Panc1 (cell line): ENCODE results near the gene DAB2IP. TPM values are rescaled to one million over a fixed set of nuclear protein-coding genes. Genes with fewer than 3 reads are reported as not detected.

Experiments
- ATAC-seq: fragments of 200-7000 bp; cut with Tn5 transposase; 2 replicates; pipeline ENCODE4 v1.9.1; 2020; ENCODE audit warnings: mild to moderate bottlenecking, moderate library complexity
- BruUV-seq: library from RNA; stranded (reverse); fragments of 400-500 nt; replicated peaks from 2 replicates; lab custom pipeline; 2021; lab: Mats Ljungman, UMichigan
- CTCF ChIA-PET: fragments of 300-600 bp; sonication (Branson Sonifier 250); formaldehyde crosslinking; loops from one replicate; lab custom pipeline; 2022; ENCODE audit warnings: antibody characterized with exemption; lab: Charles Lee
- POLR2A ChIA-PET: fragments of 300-600 bp; sonication (Branson Sonifier 250); formaldehyde crosslinking; loops from one replicate; lab custom pipeline; 2022; ENCODE audit warnings: antibody characterized with exemption; lab: Charles Lee
- DNase-seq: peaks from one replicate; pipeline ENCODE4 v3.0.0-alpha.2; 2010; ENCODE audit warnings: low read depth, low spot score
- H3K27ac ChIP-seq: 2 replicates; pipeline ENCODE4 v1.5.1; 2011; ENCODE audit warnings: mild to moderate bottlenecking, low read length, inconsistent platforms
- H3K27me3 ChIP-seq: fragments of 200-500 bp; sonication (Bioruptor generic); 2 replicates; pipeline ENCODE4 v1.6.0; 2014; ENCODE audit warnings: low read length, inconsistent platforms; ENCODE audit not compliant: control insufficient read depth, insufficient read depth
- H3K36me3 ChIP-seq: fragments of 200-500 bp; sonication (Bioruptor generic); 2 replicates; pipeline ENCODE4 v1.5.1; 2014; ENCODE audit warnings: inconsistent platforms, mild to moderate bottlenecking, low read length, moderate library complexity; ENCODE audit not compliant: control insufficient read depth, insufficient read depth
- H3K4me1 ChIP-seq: 2 replicates; pipeline ENCODE4 v1.5.1; 2011; ENCODE audit warnings: inconsistent platforms, mild to moderate bottlenecking, low read length, moderate library complexity; ENCODE audit not compliant: control insufficient read depth, insufficient read depth
- H3K4me3 ChIP-seq, 2 experiments: 2 replicates each; pipeline ENCODE4 v1.5.1; 2011 to 2012; ENCODE audit warnings: low read depth in 2 of 2, low read length in 2 of 2, mild to moderate bottlenecking in 2 of 2, inconsistent platforms in 1 of 2, moderate library complexity in 1 of 2
- H3K9me3 ChIP-seq: fragments of 200-500 bp; sonication (Bioruptor generic); 2 replicates; pipeline ENCODE4 v1.5.1; 2014; ENCODE audit warnings: low read depth, mild to moderate bottlenecking, inconsistent platforms, low read length, moderate library complexity; ENCODE audit not compliant: control insufficient read depth, insufficient read depth
- CTCF ChIP-seq: fragments of 450-650 bp; IDR thresholded peaks from 2 replicates; pipeline ENCODE4 v1.5.1; 2017; ENCODE audit warnings: mild to moderate bottlenecking
- POLR2AphosphoS5 ChIP-seq: IDR thresholded peaks from 2 replicates; pipeline ENCODE4 v1.6.1; 2012; ENCODE audit warnings: mild to moderate bottlenecking, low read depth, low read length, moderate library complexity
- REST ChIP-seq, 2 experiments: IDR thresholded peaks; 2 replicates each; pipeline ENCODE4 v1.6.1; 2011 to 2012; ENCODE audit warnings: low read depth in 2 of 2, control low read depth in 1 of 2, low read length in 1 of 2, mild to moderate bottlenecking in 1 of 2, moderate library complexity in 1 of 2; ENCODE audit not compliant: insufficient read depth in 1 of 2
- SIN3A ChIP-seq: IDR thresholded peaks from 2 replicates; pipeline ENCODE4 v1.6.1; 2012; ENCODE audit warnings: low read depth, mild to moderate bottlenecking, low read length, moderate library complexity, borderline replicate concordance; ENCODE audit not compliant: insufficient read depth
- TCF7L2 ChIP-seq: IDR thresholded peaks from 2 replicates; pipeline ENCODE4 v1.6.1; 2011; ENCODE audit warnings: mild to moderate bottlenecking, low read depth, low read length, inconsistent platforms
- in situ Hi-C: cut with HindIII; loops from 2 replicates; pipeline ENCODE4 v1.10.0; 2016; ENCODE audit warnings: low sequenced_read_pairs, low pct_unique_long_range_greater_than_20kb
- intact Hi-C: fragments of 100-400 bp; cut with micrococcal nuclease; formaldehyde crosslinking; loops from one replicate; pipeline ENCODE4 v1.10.0; 2022; ENCODE audit not compliant: unreplicated experiment
- total RNA-seq: library from RNA; stranded (reverse); gene quantifications from one replicate; pipeline ENCODE4 v1.2.1, GENCODE V29; 2021; ENCODE audit not compliant: unreplicated experiment

DAB2IP gene
- total RNA-seq, 1 experiment from 2014 or later: 18.4 TPM

- Histone ChIP-seq H3K9me3 (no peaks in the 10 kb centered on the region), H3K4me1 (no peaks in the 10 kb centered on the region), H3K36me3 (no peaks in the 10 kb centered on the region), H3K27me3 (no peaks in the 10 kb centered on the region), H3K27ac (no peak overlapping the region), H3K4me3 (no peak overlapping the region)
- intact Hi-C loops (no loop called here), in situ Hi-C loops (no loop called here)
- TF ChIP-seq TCF7L2 (no peak), REST (IDR thresholded peaks at IDR 0.05; ENCODE audit: insufficient read depth in 1 of 2, low read depth in 2 of 2, low read length in 1 of 2) (no peak), CTCF (no peak), POLR2AphosphoS5 (no peak), SIN3A (no peak)
- ATAC-seq (no peak), DNase-seq (no peak)
- ChIA-PET POLR2A (no interaction called here), CTCF (no interaction called here)
- BruUV-seq: no TSS peak
Measured at GRCh38 chr9:121820286-121821005, 169.0 kb downstream of the DAB2IP start.

DNA sequence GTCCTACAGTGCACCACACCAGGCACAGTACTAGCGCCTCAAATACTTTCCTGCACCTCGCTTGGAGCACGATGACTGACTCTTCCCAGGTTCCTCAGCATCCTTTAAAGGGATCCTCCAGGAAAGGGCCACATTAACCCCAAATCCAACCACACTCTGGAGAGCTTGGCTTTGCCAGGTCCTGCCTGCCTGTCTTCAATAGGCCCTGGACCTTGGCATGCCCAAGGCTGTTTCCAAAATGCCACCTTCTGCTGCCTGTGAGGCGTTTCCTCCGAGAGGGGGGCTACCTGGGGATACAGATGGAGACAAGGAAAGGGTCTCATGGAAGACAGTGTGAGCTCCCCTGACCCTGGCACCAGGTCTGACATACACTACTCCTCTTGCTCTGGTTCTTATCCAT, 169.9 kb downstream of the DAB2IP start:
- ChIA-PET POLR2A (no interaction called here), CTCF (no interaction called here)
- Histone ChIP-seq H3K27me3 (no peaks in the 10 kb centered on the region), H3K9me3 (no peaks in the 10 kb centered on the region), H3K4me1 (no peaks in the 10 kb centered on the region), H3K27ac (no peak overlapping the region), H3K4me3 (no peak overlapping the region), H3K36me3 (no peaks in the 10 kb centered on the region)
- BruUV-seq: no TSS peak
- TF ChIP-seq TCF7L2 (no peak), SIN3A (no peak), REST (IDR thresholded peaks at IDR 0.05; ENCODE audit: insufficient read depth in 1 of 2, low read depth in 2 of 2, low read length in 1 of 2) (no peak), CTCF (no peak), POLR2AphosphoS5 (no peak)
- DNase-seq (no peak), ATAC-seq (no peak)
- in situ Hi-C loops: no loop called here
- intact Hi-C loops: no loop called here
